ENCODE data around the gene PRSS35. TPM values are rescaled to one million over a fixed set of nuclear protein-coding genes. Genes with fewer than 3 reads are reported as not detected.

The PRSS35 gene
- total RNA-seq, 3 donors from 2014 or later: not detected

DNA sequence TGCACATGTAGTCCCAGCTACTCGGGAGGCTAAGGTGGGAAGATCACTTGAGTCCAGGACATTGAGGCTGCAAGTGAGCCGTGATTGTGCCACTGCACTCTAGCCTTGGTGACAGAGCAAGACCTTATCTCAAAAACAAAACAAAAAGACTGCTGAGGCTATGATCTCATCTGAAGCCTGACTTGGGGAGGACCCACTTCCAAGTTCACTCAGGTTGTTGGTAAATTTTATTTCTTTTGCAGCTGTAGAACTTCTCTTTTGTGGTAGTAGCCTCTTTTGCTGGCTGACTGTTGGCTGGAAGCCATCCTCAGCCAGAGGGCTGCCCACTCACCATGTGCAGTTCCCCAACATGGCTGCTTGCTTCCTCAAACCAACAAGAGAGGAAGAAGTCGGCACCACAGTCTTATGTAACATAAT, 44.7 kb upstream of the PRSS35 start:
- peak in 1 of 2 donors; percentile 22 for DNase-seq (ENCODE audit: low spot score in 2 of 2)
- no peaks in the 10 kb centered on the region for H3K9me3 ChIP-seq
- intact Hi-C loops (cut with DNase I; ENCODE audit: low total_unique reads): no loop called here
- no peaks in the 10 kb centered on the region for H3K36me3 ChIP-seq
- H3K4me3 ChIP-seq: no peak overlapping the region
- H3K27me3 ChIP-seq: no peaks in the 10 kb centered on the region
- no peak overlapping the region for H3K27ac ChIP-seq
- no peak for TF ChIP-seq POLR2A (IDR thresholded peaks at IDR 0.05)
- no peaks in the 10 kb centered on the region for H3K4me1 ChIP-seq

DNA sequence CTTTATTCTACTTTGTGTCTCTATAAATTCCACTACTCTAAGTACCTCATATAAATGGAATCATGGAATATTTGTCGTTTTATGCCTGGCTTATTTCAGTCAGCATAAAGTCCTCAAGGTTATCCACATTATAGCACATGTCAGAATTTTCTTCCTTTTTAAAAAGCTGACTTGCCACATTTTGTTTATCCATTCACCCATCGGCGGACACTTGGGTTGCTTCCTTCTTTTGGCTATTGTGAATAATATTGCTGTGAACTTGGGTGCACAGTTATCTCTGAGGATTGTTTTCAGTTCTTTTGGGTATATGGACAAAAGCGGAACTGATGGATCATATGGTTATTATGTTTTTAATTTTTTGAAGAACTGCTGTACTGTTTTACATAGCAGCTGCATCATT, 42.3 kb upstream of the PRSS35 start:
- Histone ChIP-seq H3K9me3 (no peaks in the 10 kb centered on the region), H3K4me3 (no peak overlapping the region), H3K27me3 (no peaks in the 10 kb centered on the region), H3K4me1 (no peaks in the 10 kb centered on the region), H3K27ac (no peak overlapping the region), H3K36me3 (no peaks in the 10 kb centered on the region)
- TF ChIP-seq, protein P1, sequence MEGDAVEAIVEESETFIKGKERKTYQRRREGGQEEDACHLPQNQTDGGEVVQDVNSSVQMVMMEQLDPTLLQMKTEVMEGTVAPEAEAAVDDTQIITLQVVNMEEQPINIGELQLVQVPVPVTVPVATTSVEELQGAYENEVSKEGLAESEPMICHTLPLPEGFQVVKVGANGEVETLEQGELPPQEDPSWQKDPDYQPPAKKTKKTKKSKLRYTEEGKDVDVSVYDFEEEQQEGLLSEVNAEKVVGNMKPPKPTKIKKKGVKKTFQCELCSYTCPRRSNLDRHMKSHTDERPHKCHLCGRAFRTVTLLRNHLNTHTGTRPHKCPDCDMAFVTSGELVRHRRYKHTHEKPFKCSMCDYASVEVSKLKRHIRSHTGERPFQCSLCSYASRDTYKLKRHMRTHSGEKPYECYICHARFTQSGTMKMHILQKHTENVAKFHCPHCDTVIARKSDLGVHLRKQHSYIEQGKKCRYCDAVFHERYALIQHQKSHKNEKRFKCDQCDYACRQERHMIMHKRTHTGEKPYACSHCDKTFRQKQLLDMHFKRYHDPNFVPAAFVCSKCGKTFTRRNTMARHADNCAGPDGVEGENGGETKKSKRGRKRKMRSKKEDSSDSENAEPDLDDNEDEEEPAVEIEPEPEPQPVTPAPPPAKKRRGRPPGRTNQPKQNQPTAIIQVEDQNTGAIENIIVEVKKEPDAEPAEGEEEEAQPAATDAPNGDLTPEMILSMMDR (IDR thresholded peaks at IDR 0.05): no peak
- TF ChIP-seq POLR2AphosphoS5 (IDR thresholded peaks at IDR 0.05) (no peak), POLR2A (IDR thresholded peaks at IDR 0.05) (no peak)
- intact Hi-C loops (cut with DNase I; ENCODE audit: low total_unique reads): no loop called here
- DNase-seq (ENCODE audit: low spot score in 2 of 2): no peak

DNA sequence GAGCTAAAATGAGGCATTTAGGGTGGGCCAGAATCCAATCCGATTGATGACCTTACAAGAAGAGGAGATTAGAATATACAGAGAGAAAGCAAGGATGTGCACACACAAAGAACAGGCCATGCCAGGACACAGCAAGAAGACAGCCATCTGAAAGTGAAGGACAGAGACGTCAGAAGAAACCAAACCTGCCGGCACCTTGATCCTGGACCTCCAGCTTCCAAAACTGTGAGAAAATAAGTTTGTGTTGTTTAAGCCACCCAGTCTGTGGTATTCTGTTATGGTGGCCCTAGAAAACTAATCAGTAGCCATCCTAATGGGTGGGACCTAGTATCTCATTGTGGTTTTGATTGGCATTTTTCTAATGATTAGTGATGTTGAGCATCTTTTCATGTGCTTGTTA, 41.7 kb upstream of the PRSS35 start:
- TF ChIP-seq POLR2AphosphoS5 (IDR thresholded peaks at IDR 0.05): no peak
- TF ChIP-seq POLR2A (IDR thresholded peaks at IDR 0.05): no peak
- TF ChIP-seq, protein P1 (IDR thresholded peaks at IDR 0.05): no peak
- Histone ChIP-seq H3K4me1 (no peaks in the 10 kb centered on the region), H3K4me3 (no peak overlapping the region), H3K27ac (no peak overlapping the region), H3K27me3 (no peaks in the 10 kb centered on the region), H3K9me3 (no peaks in the 10 kb centered on the region), H3K36me3 (no peaks in the 10 kb centered on the region)
- DNase-seq (ENCODE audit: low spot score in 2 of 2): no peak
- intact Hi-C loops (cut with DNase I; ENCODE audit: low total_unique reads): no loop called here

DNA sequence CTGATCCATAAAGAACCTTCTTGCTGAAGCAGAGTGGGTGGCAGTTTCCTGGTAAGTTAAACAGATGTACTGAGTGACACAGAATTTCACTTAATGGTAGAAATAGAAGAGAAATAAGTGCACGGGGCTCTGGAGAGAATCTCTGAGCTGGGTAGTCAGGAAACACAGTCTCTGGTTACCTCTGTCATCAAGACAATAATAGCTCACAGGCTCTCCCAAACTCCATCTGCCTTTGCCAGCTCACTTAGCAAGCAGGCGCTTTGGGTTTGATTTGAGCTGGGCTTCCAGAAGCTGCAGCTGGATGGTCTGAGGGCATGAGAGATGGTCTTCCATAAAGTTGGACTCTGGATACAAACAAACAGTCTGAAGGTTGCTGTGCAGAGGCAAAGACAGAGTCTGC, 39.6 kb upstream of the PRSS35 start:
- TF ChIP-seq, protein P1 (IDR thresholded peaks at IDR 0.05): no peak
- no peak for TF ChIP-seq POLR2A (IDR thresholded peaks at IDR 0.05)
- TF ChIP-seq POLR2AphosphoS5 (IDR thresholded peaks at IDR 0.05): no peak
- H3K27ac ChIP-seq: no peak overlapping the region
- H3K4me3 ChIP-seq: no peak overlapping the region
- intact Hi-C loops (cut with DNase I; ENCODE audit: low total_unique reads): no loop called here
- no peaks in the 10 kb centered on the region for H3K36me3 ChIP-seq
- H3K9me3 ChIP-seq: no peaks in the 10 kb centered on the region
- no peaks in the 10 kb centered on the region for H3K4me1 ChIP-seq
- no peak for DNase-seq (ENCODE audit: low spot score in 2 of 2)
- H3K27me3 ChIP-seq: no peaks in the 10 kb centered on the region

DNA sequence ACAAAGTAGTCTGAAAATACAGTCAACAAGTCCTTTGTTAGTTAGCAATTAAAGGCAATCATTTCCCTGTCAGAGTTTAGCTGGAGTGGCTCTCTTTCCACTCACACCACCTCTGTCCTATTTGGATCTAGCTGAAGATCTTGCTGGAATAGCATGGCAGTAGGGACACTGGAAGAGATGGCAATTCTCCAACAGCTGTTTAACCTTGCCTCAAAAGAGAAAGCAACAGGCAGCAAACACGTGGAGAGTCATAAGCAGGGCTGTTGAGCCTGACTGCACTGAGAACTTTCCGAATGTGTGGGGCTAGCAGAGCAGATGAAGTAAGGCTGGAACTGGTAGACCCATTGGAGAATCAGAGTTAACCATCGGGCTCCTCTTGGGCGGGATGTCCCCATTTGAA, 38.0 kb upstream of the PRSS35 start:
- TF ChIP-seq POLR2A (IDR thresholded peaks at IDR 0.05) (no peak), POLR2AphosphoS5 (IDR thresholded peaks at IDR 0.05) (no peak)
- TF ChIP-seq, protein P1 (IDR thresholded peaks at IDR 0.05): no peak
- intact Hi-C loops (cut with DNase I; ENCODE audit: low total_unique reads): no loop called here
- no peaks in the 10 kb centered on the region for H3K4me1 ChIP-seq

DNA sequence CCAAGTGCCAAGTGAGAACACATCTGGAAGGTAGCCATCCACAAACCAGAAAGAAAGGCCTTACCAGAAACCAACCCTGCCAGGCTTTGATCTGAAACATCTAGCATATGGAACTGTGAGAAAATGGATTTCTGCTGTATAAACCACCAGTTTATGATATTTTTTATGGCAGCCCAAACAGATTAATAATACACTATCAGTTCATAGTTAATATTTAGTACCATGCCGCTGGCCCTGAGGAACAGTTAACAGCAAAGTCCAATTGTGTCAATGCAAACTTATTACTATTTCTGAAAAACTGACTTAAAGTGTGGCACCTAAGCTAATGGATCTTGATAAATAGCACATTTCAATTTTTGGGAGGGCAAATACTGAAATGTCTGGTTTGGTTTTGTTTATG, 35.4 kb upstream of the PRSS35 start:
- Histone ChIP-seq H3K4me3 (no peak overlapping the region), H3K36me3 (no peaks in the 10 kb centered on the region)
- intact Hi-C loops (cut with DNase I; ENCODE audit: low total_unique reads): no loop called here

More for the DNA sequence above, 38.0 kb upstream of the PRSS35 start:
- Histone ChIP-seq H3K9me3 (no peaks in the 10 kb centered on the region), H3K27me3 (no peaks in the 10 kb centered on the region), H3K27ac (no peak overlapping the region), H3K36me3 (no peaks in the 10 kb centered on the region), H3K4me3 (no peak overlapping the region)
- DNase-seq (ENCODE audit: low spot score in 2 of 2): no peak

More for the DNA sequence above, 35.4 kb upstream of the PRSS35 start:
- DNase-seq (ENCODE audit: low spot score in 2 of 2): no peak
- no peaks in the 10 kb centered on the region for H3K4me1 ChIP-seq
- no peak for TF ChIP-seq POLR2AphosphoS5 (IDR thresholded peaks at IDR 0.05)
- TF ChIP-seq, protein P1 (IDR thresholded peaks at IDR 0.05): no peak
- no peak for TF ChIP-seq POLR2A (IDR thresholded peaks at IDR 0.05)
- no peak overlapping the region for H3K27ac ChIP-seq
- H3K27me3 ChIP-seq: no peaks in the 10 kb centered on the region
- no peaks in the 10 kb centered on the region for H3K9me3 ChIP-seq

Measured in breast epithelium (tissue), 4 donors.